GM18873 (cell line): ENCODE measurements around the gene EPB42.
A peak's percentile ranks its signal among the peaks of the same experiment; 100 is the strongest.
"Not testable (repeated sequence)": the region's sequence is repeated elsewhere in the genome, so short reads cannot be mapped to it uniquely, and the experiment has no call there.

ENCODE experiments used
- ATAC-seq: cut with Tn5 transposase; IDR thresholded peaks from one replicate; pipeline ENCODE4 v1.9.1; 2021; ENCODE audit warnings: mild to moderate bottlenecking, moderate library complexity, moderate number of reproducible peaks; ENCODE audit not compliant: unreplicated experiment, low FRiP score

Gene EPB42

DNA sequence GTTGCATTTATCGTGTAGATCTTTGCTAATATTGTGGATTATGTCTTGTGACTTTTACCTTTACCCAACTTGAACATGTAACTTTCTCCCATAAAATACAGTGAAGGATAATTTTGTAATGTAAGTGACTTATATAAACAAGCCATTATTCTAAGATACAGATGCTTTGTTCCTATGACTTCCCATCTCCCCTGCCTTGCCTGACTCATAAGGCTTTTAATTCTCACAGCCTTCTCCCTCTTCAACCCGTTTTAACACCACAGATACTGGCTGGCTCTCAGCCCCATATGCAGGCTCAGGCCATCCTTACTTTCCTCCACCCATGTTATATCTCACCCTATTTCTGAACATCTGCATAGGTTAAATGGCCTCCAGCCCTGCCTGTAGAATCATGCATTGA lies 31.5 kb downstream of the EPB42 start:
- no peak for ATAC-seq

DNA sequence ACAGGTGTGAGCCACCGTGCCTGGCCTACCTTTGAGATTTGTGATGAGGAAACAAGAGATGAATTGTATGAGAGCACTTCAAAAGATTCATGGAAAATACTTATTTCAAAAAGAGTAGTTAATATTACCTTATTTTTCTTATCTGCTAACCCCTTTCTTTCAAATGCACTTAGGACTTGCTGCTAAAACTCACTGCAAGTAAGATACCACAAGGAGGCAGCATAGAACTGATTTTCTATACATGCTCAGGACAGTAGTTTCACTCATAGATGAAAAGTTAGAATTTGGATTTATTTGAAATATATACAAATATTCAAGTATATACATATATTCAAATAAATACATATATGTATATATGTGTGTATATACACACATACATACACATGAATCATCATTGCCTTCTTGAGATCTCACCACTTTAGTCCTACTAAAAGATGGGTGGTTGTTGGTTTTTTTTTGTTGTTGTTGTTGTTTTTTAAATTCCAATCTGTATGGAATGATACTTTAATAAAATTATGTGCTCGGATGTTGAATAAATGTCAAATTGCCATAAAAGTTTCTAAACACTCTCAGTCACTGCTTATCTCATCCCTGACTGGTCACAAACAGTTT lies 33.2 kb downstream of the EPB42 start:
- no peak for ATAC-seq

DNA sequence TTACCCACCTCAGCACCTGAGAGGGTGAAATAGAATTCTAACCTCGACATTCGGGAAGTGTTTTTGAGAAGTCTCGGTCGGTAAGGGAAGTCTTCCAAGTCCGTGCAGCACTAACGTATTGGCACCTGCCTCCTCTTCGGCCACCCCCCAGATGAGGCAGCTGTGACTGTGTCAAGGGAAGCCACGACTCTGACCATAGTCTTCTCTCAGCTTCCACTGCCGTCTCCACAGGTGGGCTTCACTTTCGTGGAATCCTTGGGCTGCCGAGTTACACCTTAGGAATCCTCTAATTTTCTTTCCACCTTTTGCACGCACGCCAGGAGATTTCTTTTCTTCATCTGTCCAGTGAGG lies 34.8 kb downstream of the EPB42 start:
- ATAC-seq, result no peak

DNA sequence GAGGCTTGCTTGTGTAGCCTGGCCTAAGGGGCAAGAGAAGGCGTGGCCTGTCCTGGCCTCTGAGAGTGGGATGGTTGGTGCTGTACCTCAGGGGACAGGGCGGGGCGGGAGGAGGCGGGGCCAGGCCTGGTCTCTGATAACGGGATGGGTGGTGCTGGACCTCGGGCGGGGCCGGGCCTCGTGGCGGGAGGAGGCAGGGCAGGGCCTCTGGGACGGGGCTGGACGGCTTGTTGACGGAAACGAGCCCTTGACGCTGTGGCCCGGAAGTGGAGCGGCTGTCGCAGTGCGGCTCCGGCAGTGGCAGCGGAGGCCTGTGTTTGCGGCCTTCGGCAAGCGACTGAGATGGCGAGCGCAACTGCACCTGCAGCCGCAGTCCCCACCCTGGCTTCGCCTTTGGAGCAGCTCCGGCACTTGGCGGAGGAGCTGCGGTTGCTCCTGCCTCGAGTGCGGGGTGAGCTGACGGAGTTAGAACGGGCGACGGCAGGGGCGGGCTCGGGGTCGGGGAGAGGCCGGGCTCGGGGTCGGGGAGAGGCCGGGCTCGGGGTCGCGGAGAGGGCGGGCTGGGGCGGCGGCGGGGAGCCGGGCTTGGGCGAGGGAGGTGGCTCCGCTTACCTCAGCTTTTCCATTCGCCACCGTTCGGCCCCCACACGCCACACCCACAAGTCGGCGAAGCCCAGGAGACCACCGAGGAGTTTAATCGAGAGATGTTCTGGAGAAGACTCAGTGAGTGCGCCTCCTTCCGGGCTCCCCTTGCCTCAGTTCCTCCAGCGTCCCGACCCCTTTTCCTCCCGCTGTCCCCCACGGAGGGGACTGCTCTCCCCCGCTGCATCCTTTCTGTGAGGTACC lies 35.4 kb downstream of the EPB42 start, which contains the start of gene CCNDBP1:
TSS of gene CCNDBP1 (plus strand) at position 247 of the 846 bp plus-strand sequence. CDS start at position 343, 96 bp downstream.
- ATAC-seq, result peak; percentile 78

DNA sequence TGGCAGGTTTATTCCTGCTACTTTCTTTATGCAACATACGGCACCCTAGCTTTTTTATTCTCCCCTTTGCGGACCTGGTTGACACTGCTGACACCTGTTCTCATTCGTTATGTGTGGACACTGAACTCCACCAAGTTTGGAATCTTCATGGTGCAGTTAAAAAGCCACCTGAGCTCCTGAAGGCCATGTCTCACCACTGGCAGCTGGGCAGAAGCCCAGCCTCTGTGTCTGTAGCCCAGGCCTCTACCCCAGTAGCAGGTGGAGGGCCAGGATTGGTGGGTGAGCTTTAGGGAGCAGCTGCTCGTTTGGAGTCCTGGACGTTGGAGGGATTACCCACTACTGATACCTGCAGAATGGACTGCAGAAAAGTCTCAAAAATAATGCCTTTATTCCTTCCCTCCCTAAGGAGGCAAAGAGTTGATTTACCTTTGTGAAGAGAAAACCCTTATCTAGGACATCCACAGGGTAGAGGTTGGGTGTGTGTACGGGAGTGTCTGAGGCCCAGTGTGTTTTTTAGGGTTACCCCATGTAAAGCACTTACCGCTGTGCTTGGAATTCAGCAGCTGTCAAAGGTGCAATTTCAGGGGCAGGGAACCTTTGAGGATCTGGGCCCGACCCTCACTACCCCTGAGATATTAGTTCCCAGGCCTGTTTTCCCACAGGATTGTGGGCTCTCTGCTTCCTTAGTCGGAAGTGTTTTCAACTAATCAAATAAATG lies 36.3 kb downstream of the EPB42 start:
- peak; percentile 7 for ATAC-seq

DNA sequence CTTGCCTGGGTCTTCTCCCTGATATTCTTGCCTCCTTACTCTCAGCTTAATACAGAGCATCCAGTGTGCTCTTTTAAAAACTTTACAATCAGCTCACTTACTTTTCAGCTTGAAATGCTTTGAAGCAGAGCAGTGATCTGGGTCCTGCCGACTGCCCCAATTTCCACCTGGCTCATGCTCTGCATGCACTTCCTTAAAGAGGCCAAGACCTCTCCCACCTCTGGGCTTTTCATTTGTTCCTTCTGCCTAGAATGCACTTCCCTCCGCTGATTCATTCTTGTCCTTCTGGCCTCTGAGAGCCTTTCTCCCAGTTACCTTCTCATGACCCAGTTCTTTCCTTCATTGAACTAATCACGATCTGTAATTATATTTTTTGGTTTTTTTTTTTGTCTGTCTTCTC lies 37.5 kb downstream of the EPB42 start:
- no peak for ATAC-seq

DNA sequence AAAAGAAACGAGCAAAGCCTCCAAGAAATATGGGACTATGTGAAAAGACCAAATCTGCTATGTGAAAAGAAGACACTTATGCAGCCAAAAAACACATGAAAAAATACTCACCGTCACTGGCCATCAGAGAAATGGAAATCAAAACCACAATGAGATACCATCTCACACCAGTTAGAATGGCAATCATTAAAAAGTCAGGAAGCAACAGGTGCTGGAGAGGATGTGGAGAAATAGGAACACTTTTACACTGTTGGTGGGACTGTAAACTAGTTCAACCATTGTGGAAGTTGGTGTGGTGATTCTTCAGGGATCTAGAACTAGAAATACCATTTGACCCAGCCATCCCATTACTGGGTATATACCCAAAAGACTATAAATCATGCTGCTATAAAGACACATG lies 43.7 kb downstream of the EPB42 start:
- not testable (repeated sequence) for ATAC-seq

DNA sequence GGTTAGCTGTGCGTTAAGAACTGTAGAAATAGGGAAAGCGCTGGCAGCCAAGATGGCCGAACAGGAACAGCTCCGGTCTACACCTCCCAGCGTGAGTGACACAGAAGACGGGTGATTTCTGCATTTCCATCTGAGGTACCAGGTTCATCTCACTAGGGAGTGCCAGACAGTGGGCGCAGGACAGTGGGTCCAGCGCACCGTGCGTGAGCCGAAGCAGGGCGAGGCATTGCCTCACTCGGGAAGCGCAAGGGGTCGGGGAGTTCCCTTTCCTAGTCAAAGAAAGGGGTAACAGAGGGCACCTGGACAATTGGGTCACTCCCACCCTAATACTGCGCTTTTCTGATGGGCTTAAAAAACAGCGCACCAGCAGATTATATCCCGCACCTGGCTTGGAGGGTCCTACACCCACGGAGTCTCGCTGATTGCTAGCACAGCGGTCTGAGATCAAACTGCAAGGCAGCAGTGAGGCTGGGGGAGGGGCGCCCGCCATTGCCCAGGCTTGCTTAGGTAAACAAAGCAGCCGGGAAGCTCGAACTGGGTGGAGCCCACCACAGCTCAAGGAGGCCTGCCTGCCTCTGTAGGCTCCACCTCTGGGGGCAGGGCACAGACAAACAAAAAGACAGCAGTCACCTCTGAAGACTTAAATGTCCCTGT lies 45.0 kb downstream of the EPB42 start:
- ATAC-seq, result not testable (repeated sequence)

DNA sequence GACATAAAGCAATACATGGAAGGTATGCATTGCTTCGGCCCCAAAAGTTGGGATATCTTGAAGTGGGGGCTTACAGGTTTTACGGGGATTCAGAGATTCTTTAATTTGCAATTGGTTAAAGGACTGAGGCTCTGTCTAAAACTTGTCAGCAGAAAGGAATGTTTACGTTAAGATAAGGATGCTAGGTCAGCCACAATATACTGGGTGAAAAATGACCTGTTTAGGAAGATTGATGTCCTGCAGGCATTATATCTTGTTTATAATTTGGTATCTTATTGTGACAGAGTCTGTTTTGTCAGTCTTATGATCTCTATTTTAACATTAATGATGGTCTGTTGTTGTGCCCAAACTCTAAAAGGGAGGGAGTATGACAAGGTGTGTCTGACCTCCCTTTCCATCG lies 50.9 kb downstream of the EPB42 start:
- ATAC-seq, result no peak

DNA sequence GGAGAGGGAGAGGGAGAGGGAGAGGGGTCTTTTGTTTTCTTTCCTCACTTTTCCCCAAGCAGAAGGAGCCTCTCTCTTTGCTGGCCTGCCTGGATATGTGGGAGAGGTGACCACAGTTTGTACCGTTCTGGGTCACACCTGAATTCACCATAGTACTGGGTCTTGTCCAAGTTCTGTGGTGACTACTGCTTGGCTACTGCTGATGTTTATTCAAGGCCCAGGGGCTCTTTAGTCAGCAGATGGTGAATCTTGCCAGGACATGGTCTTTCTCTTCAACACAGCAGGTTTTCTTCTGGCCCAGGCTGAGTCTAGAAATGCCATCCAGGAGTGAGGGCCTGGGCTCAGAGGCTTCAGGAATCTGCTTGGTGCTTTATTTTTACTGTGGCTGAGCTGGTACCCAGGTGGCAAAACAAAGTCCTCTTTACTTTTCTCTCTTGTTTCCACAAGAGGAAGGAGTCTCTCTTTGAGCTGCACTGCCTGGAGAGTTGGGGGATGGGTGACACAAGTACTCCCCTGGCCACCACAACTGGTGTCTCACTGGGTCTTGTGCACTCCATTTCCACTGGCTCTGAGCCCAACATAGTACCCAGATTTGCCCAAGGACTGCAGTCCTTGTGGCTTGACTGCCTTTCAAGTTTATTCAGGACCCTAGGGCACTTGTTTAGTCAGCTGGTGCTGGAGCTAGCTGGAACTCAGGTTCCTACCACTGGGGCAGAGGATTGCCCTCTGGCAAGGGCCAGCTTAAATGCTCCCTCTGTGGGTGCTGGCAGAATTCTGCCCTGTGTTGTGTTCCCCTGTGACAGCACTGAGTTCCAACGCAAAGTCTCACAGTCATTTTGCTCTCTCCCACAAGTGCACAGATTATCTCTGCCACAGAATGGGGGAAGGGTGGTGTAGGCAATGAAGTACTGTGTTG lies 52.4 kb downstream of the EPB42 start:
- ATAC-seq, result no peak

DNA sequence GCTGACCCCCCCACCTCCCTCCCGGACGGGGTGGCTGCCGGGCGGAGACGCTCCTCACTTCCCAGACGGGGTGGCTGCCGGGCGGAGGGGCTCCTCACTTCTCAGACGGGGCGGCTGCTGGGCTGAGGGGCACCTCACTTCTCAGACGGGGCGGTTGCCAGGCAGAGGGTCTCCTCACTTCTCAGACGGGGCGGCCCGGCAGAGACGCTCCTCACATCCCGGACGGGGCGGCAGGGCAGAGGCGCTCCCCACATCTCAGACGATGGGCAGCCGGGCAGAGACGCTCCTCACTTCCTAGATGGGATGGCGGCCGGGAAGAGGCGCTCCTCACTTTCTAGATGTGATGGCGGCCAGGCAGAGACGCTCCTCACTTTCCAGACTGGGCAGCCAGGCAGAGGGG lies 53.6 kb downstream of the EPB42 start:
- not testable (repeated sequence) for ATAC-seq

DNA sequence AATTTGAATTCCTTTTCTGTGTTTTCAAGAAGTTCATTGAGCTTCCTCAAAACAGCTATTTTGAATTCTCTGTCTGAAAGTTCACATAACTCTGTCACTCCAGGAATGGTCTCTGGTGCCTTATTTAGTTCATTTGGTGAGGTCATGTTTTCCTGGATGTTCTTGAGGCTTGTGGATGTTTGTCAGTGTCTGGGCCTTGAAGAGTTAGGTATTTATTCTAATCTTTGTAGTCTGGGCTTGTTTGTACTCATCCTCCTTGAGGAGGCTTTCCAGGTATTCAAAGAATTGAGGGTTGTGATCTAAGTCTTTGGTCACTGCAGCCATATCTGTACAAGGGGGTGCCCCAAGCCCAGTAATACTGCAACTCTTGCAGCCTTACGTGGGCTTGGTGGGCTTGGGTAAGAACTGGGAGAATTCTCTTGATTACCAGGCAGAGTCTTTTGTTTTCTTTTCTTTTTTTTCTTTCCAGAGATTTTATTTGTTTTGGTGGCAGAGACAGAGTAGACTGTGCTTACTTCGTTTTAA lies 55.0 kb downstream of the EPB42 start:
- no peak for ATAC-seq

DNA sequence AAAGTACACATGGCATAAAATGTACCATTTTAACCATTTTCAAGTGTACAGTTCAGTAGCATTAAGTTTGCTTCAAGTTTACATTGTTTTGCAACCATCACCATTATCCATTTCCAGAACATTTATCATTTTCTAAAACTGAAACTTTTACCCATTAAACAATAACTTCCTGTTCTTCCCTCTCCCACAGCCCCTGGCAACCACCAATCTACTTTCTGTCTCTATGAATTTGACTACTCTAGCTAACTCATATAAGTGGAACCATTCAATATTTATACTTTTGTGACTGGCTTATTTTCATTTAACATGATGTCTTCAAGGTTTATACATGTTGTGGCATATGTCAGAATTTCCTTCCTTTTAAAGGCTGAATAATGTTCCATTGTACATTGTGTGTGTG lies 67.5 kb downstream of the EPB42 start:
- ATAC-seq, result no peak

DNA sequence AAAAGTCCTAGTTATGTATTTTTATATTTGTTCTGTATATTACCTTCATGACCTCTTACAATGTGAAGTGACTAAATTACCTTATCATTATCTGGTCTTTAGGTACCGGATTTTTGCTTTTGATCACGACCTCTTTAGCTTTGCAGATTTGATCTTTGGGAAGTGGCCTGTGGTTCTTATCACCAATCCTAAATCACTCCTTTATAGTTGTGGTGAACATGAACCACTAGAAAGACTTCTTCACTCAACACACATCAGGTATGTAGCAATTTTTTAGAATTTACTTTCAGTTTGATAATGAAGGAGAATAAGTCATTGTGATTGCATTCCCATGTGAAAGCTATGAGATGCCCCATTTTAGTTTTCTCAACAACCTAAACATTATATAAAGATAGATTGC lies 69.1 kb downstream of the EPB42 start:
- no peak for ATAC-seq

DNA sequence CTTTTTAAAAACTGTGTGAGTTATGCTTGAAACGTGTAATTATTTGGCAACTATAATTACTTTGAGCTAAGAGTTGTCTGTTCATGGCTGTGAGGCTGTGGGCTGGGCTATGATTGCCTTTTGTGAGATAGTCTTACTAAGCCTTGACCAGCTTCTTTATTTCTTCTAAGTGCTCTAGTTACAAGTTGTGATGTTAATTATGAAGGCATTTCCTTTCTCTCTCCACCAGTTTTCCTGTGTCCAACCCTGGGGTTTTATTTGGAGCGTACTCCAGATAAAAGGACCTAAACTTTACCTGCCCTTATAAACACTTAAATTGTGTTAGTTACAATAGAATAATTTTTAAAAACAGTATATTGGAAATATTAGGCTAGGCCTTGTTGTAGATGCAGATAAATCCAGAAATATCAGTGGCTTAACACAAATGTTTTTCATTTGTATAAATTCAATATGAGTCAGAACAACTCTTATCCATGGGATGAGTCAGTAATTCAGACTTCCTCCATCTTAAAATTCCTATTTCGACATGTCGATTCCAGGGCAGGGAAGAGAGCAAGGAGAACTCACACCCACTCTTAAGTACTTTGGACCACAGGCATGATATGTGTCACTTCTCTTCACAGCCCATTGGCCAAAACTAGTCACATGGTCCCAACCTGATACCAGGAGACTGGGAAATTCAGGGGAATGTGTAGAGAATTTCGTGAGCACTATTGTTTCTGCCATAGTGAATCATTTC lies 70.5 kb downstream of the EPB42 start:
- ATAC-seq, result no peak
